Adrenal gland (tissue), 12 donors: ENCODE results near the gene DNMT1. TPM values are rescaled to one million over a fixed set of nuclear protein-coding genes. Genes with fewer than 3 reads are reported as not detected.
A peak's percentile ranks its signal among the peaks of the same experiment; 100 is the strongest.

Source experiments
- DNase-seq, 7 donors: peaks; one replicate each; pipeline ENCODE4 v3.0.0-alpha.2; 2019 to 2020
- H3K27ac ChIP-seq, 5 donors: fragments of 200-600 bp; sonication (generic) in 4 of 5; 1 replicate in 3 of 5; 2 replicates in 2 of 5; pipeline versions ENCODE4 v1.5.1 to v1.8.0; 2016 to 2020; ENCODE audit warnings: mild to moderate bottlenecking in 1 of 5
- H3K27me3 ChIP-seq: fragments of 200-600 bp; 2 replicates; pipeline ENCODE4 v1.8.0; 2021
- H3K36me3 ChIP-seq, 2 donors: fragments of 200-600 bp; replicated peaks in 1 of 2; 1 replicate in 1 of 2; 2 replicates in 1 of 2; pipeline versions ENCODE4 v1.5.1 to v1.8.0; 2018 to 2022
- H3K4me1 ChIP-seq, 2 donors: fragments of 200-600 bp; replicated peaks in 1 of 2; 1 replicate in 1 of 2; 2 replicates in 1 of 2; pipeline versions ENCODE4 v1.5.1 to v1.8.0; 2018 to 2021
- H3K4me3 ChIP-seq, 4 donors: fragments of 200-600 bp; sonication (generic) in 3 of 4; one replicate each; pipeline ENCODE4 v1.5.1; 2016 to 2018
- H3K9me3 ChIP-seq, 3 donors: fragments of 200-600 bp; sonication (generic) in 1 of 3; replicated peaks in 1 of 3; 1 replicate in 2 of 3; 2 replicates in 1 of 3; pipeline versions ENCODE4 v1.5.1 to v1.8.0; 2016 to 2021
- CTCF ChIP-seq, 6 experiments: fragments of 450-650 bp in 4 of 6; fragments of 200-600 bp in 2 of 6; sonication (generic) in 1 of 6; IDR thresholded peaks; 1 replicate in 5 of 6; 2 replicates in 1 of 6; pipeline versions ENCODE4 v1.5.1 to v1.8.0; 2016 to 2021; ENCODE audit warnings: antibody characterized with exemption in 6 of 6, mild to moderate bottlenecking in 2 of 6, moderate library complexity in 1 of 6
- POLR2A ChIP-seq, 2 donors: fragments of 450-650 bp; IDR thresholded peaks; one replicate each; pipeline ENCODE4 v1.6.1; 2017; ENCODE audit warnings: antibody characterized with exemption in 2 of 2, mild to moderate bottlenecking in 2 of 2, moderate library complexity in 1 of 2
- WGBS, 4 donors: extraction: QIAGEN DNeasy Blood & Tissue Kit in 2 of 4; methylation state at CpG; one replicate each; pipeline versions ENCODE4 v1.1.5 to v1.1.7; 2013 to 2017; 5-methylcytosine and 5-hydroxymethylcytosine counted together
- intact Hi-C, 2 donors: fragments of 100-400 bp; cut with DNase I; formaldehyde crosslinking; loops; one replicate each; pipeline versions ENCODE4 v1.14.1 to v1.15.0; 2022 to 2023
- polyA plus RNA-seq, 3 donors: library from polyadenylated mRNA; stranded (reverse); fragments of 200-250 nt in 2 of 3; fragments of 350-450 nt in 1 of 3; fragmentation: Illumina TruSeq in 1 of 3; extraction: RNeasy Lipid Tissue Mini Kit (QIAGEN cat#74804) in 1 of 3; gene quantifications; one replicate each; pipeline ENCODE4 v1.2.3, GENCODE V29; 2013 to 2014
- total RNA-seq, 9 donors: library from RNA; depleted of rRNA in 4 of 9; stranded (reverse); fragments of >200 nt in 4 of 9; fragments of 120-200 nt in 1 of 9; fragmentation: NEBNext Ultra II Directional in 1 of 9; extraction: Animal tissue kit (Norgen Biotek cat#: 25700) in 1 of 9; gene quantifications; one replicate each; pipeline versions ENCODE4 v1.1.0 to v1.2.4, GENCODE V29; 2013 to 2023
- donor health status: healthy with polysubstance abuse.
- donor health status: Bipolar disorder and iron deficiency.
- donor health status: DM: yes; HTN: yes; CAD: no.
- donor health status: DM: no; HTN: no; CAD: no.
- donor health status: DM: no; HTN: no; CAD: no.
- donor health status: DM: yes; HTN: yes; CAD: no.

Gene DNMT1
- total and polyA plus RNA-seq, 12 donors: 23.6 to 49.7 (median 36.1) TPM

- DNase-seq: no peak
- peaks cover 0 to 10% of the 10 kb centered on the region in 2 donors for H3K4me1 ChIP-seq
- no peaks in the 10 kb centered on the region for H3K9me3 ChIP-seq
- no peaks in the 10 kb centered on the region for H3K36me3 ChIP-seq
- intact Hi-C loops: loop anchor here in 1 of 2 donors (5.0 kb wide), 1 partner anchor 39 kb away; the partner anchor contains the start of gene S1PR2
- no peak overlapping the region for H3K27ac ChIP-seq
- no peaks in the 10 kb centered on the region for H3K27me3 ChIP-seq
- TF ChIP-seq POLR2A (IDR thresholded peaks at IDR 0.05) (no peak), CTCF (IDR thresholded peaks at IDR 0.05) (no peak)
- 89 to 96% (median 93%) methylated on average over 6 of the region's 6 CpGs for WGBS, 4 donors
- H3K4me3 ChIP-seq: no peak overlapping the region
Measured at GRCh38 chr19:10192922-10193321, 1.8 kb downstream of the DNMT1 start.

GRCh38 chr19:10191347-10191746 is 3.4 kb downstream of the DNMT1 start:
- WGBS, 4 donors: 41 to 82% (median 73%) methylated on average over 2 of the region's 2 CpGs
- Histone ChIP-seq H3K4me3 (no peak overlapping the region), H3K27me3 (no peaks in the 10 kb centered on the region), H3K4me1 (peaks cover 0 to 10% of the 10 kb centered on the region in 2 donors), H3K36me3 (peaks cover 0 to 2% of the 10 kb centered on the region in 2 donors), H3K27ac (no peak overlapping the region), H3K9me3 (no peaks in the 10 kb centered on the region)
- intact Hi-C loops: loop anchor here in 1 of 2 donors (5.0 kb wide), 1 partner anchor 41 kb away; the partner anchor contains the start of gene S1PR2
- peak in 4 of 7 donors; percentile 12 to 54 (median 18) for DNase-seq
- TF ChIP-seq CTCF (IDR thresholded peaks at IDR 0.05): no peak
- no peak for TF ChIP-seq POLR2A (IDR thresholded peaks at IDR 0.05)

- WGBS, 4 donors: 94 to 97% (median 94%) methylated on average over 5 of the region's 5 CpGs
- H3K27me3 ChIP-seq: no peaks in the 10 kb centered on the region
- TF ChIP-seq CTCF (IDR thresholded peaks at IDR 0.05): no peak
- no peak for TF ChIP-seq POLR2A (IDR thresholded peaks at IDR 0.05)
- no peak overlapping the region for H3K27ac ChIP-seq
- H3K36me3 ChIP-seq: peaks cover 0 to 12% of the 10 kb centered on the region in 2 donors
- no peaks in the 10 kb centered on the region for H3K9me3 ChIP-seq
- DNase-seq: no peak
- intact Hi-C loops: loop anchor here in 1 of 2 donors (5.0 kb wide), 1 partner anchor 42 kb away; the partner anchor contains the start of gene S1PR2
- no peak overlapping the region for H3K4me3 ChIP-seq
- H3K4me1 ChIP-seq: peaks cover 0 to 10% of the 10 kb centered on the region in 2 donors
Measured at GRCh38 chr19:10190026-10190425, 4.7 kb downstream of the DNMT1 start.

GRCh38 chr19:10189616-10190015 is 5.1 kb downstream of the DNMT1 start:
- intact Hi-C loops: loop anchor here in 1 of 2 donors (5.0 kb wide), 1 partner anchor 43 kb away; the partner anchor contains the start of gene S1PR2
- no peak for DNase-seq
- H3K9me3 ChIP-seq: no peaks in the 10 kb centered on the region
- TF ChIP-seq CTCF (IDR thresholded peaks at IDR 0.05) (no peak), POLR2A (IDR thresholded peaks at IDR 0.05) (no peak)
- peaks cover 0 to 10% of the 10 kb centered on the region in 2 donors for H3K4me1 ChIP-seq
- H3K4me3 ChIP-seq: no peak overlapping the region
- peaks cover 0 to 12% of the 10 kb centered on the region in 2 donors for H3K36me3 ChIP-seq
- WGBS, 4 donors: 84 to 93% (median 92%) methylated on average over 5 of the region's 5 CpGs
- no peak overlapping the region for H3K27ac ChIP-seq
- no peaks in the 10 kb centered on the region for H3K27me3 ChIP-seq
